ENCODE results near the gene TTBK2. TPM values are rescaled to one million over a fixed set of nuclear protein-coding genes. Genes with fewer than 3 reads are reported as not detected.

Gene TTBK2
- total RNA-seq, 1 experiment from 2014 or later: 18.6 TPM

GRCh38 chr15:42726114-42726513 is 194.5 kb downstream of the TTBK2 start (continued):
- no peak for TF ChIP-seq ZNF425 (CRISPR knock-in tag; conservative IDR thresholded peaks at IDR 0.05)

GRCh38 chr15:42725331-42725903 is 195.2 kb downstream of the TTBK2 start:
- no peak for ATAC-seq
- peaks cover 35% of the 10 kb centered on the region for H3K36me3 Mint-ChIP-seq
- peaks cover 16% of the 10 kb centered on the region for H3K4me1 Mint-ChIP-seq

GRCh38 chr15:42724276-42724675 is 196.3 kb downstream of the TTBK2 start:
- ATAC-seq: no peak
- no peaks in the 10 kb centered on the region for H3K27me3 Mint-ChIP-seq (ENCODE audit: low read depth)
- no peak for TF ChIP-seq IRF2 (CRISPR knock-in tag; IDR thresholded peaks at IDR 0.05; ENCODE audit: borderline replicate concordance, low read depth)
- TF ChIP-seq ELF4 (CRISPR knock-in tag; IDR thresholded peaks at IDR 0.05; ENCODE audit: low read depth): no peak
- no peak for TF ChIP-seq ZNF425 (CRISPR knock-in tag; conservative IDR thresholded peaks at IDR 0.05)
- TF ChIP-seq SOX15 (CRISPR knock-in tag; IDR thresholded peaks at IDR 0.05): no peak
- no peak for TF ChIP-seq EMX1 (CRISPR knock-in tag; IDR thresholded peaks at IDR 0.05)
- no peak for TF ChIP-seq AR (CRISPR knock-in tag; IDR thresholded peaks at IDR 0.05)
- TF ChIP-seq TP53 (CRISPR knock-in tag; IDR thresholded peaks at IDR 0.05): no peak
- no peak for TF ChIP-seq JUN (CRISPR knock-in tag; IDR thresholded peaks at IDR 0.05)
- no peak for TF ChIP-seq PREB (CRISPR knock-in tag; IDR thresholded peaks at IDR 0.05; ENCODE audit: borderline replicate concordance)
- no peak for TF ChIP-seq MXD4 (CRISPR knock-in tag; IDR thresholded peaks at IDR 0.05; ENCODE audit: borderline replicate concordance)
- TF ChIP-seq RORB (CRISPR knock-in tag; IDR thresholded peaks at IDR 0.05): no peak
- TF ChIP-seq ZNF416 (CRISPR knock-in tag; IDR thresholded peaks at IDR 0.05): no peak
- no peak for TF ChIP-seq PRRX2 (CRISPR knock-in tag; IDR thresholded peaks at IDR 0.05)

More at GRCh38 chr15:42725331-42725903, 195.2 kb downstream of the TTBK2 start:
- Mint-ChIP-seq H3K9me3 (no peaks in the 10 kb centered on the region), H3K4me3 (no peak overlapping the region), H3K27me3 (ENCODE audit: low read depth) (no peaks in the 10 kb centered on the region), H3K27ac (no peak overlapping the region; the same call in 1 of the 2 replicates)
- CTCF ChIA-PET: interaction anchor here (1.1 to 1.3 kb wide), 3 partner anchors 21 to 201 kb away, joined by 3 to 7 read pairs (median 4); no protein-coding TSS in a partner anchor
- TF ChIP-seq AR (CRISPR knock-in tag; IDR thresholded peaks at IDR 0.05): no peak
- no peak for TF ChIP-seq E2F5 (CRISPR knock-in tag; IDR thresholded peaks at IDR 0.05)
- POLR2A ChIA-PET: interaction anchor here (0.6 kb wide), 1 partner anchor 196 kb away, joined by 3 read pairs; no protein-coding TSS in a partner anchor
- DNase-seq (ENCODE audit: low spot score): no peak

More at GRCh38 chr15:42724276-42724675, 196.3 kb downstream of the TTBK2 start:
- no peak overlapping the region for H3K27ac Mint-ChIP-seq
- ChIA-PET POLR2A (no interaction called here), CTCF (no interaction called here)
- DNase-seq (ENCODE audit: low spot score): no peak
- peaks cover 29% of the 10 kb centered on the region for H3K36me3 Mint-ChIP-seq
- H3K4me1 Mint-ChIP-seq: peaks cover 9% of the 10 kb centered on the region
- no peaks in the 10 kb centered on the region for H3K9me3 Mint-ChIP-seq
- H3K4me3 Mint-ChIP-seq: no peak overlapping the region

All from WTC11 (cell line).